Measurements from ENCODE around the gene PCYT1A.

PCYT1A gene

GRCh38 chr3:196235452-196236122, 51.9 kb downstream of the PCYT1A start:
- no peak for DNase-seq

- no peak for DNase-seq
Measured at GRCh38 chr3:196232882-196233251, 54.7 kb downstream of the PCYT1A start.

DNA sequence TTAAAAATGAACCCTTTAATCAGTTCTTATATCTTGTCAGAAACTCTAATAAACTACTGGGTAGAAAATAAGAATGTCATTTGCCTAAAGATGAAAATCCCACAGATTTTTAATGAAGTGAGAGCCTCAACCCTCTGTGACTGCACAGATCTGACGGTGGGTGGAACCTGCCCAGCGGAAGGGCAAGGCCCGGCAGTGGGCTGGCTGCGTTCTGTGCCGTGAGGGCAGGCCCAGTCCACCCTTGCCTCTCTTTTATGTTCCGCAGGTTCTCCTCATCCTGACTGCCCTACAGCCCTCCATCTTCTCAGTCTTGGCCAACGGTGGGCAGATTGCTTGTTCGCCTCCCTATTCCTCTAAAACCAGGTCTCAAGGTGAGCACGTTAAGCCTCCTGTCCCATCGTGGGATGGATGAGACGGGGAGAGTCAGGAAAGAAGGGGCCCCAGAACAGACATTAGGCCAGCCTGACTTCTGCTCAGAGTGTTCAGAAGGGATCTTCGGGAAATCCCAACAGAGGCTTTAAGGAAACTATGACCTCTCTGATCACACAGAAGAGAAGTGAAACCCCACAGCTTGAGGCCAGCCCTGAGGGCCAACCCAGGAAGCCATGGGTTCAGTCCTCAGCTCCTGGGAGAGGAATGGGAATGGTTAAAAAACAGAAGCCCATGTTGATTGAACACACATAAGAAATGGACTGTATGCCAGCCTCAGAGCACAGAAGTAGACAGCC, 55.2 kb downstream of the PCYT1A start:
- DNase-seq: no peak

DNA sequence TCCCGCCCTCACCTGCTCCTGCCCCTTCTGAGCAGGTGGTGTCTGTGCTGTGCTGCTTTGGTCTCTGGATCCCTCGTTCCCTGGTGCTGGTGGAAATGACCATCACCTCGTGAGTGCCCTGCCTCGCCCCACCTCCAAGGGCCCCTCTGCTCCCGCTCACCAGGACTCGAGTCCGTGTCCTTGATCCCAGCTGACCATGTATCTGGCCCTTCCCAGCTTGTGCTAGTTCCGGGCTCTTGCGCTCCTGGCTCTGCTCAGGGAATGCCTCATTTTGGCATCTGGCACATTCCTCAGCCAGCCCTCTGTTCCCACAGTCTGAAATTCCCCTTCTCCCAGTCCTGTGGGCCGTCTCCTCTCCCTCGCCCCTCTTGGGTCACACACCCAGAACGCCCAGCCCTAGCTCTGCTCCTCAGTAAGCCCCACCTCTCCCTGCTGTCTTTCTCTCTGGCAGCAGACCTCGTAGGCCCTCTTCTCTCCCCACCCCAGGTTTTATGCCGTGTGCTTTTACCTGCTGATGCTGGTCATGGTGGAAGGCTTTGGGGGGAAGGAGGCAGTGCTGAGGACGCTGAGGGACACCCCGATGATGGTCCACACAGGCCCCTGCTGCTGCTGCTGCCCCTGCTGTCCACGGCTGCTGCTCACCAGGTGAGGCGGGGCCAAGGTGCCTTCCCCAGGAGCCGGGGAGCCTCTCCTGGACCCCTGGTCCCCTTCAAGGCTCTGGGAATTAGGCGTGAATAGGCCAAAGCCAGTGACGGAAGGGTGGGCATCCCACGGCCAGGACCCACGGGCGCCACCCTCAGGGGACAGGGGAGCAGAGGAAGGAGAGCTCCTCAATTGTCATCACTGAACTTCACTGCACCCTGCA, 59.7 kb downstream of the PCYT1A start:
- DNase-seq: no peak

GRCh38 chr3:196227121-196227561, 60.4 kb downstream of the PCYT1A start:
- no peak for DNase-seq

GRCh38 chr3:196225763-196226364, 61.7 kb downstream of the PCYT1A start:
- DNase-seq: no peak

DNA sequence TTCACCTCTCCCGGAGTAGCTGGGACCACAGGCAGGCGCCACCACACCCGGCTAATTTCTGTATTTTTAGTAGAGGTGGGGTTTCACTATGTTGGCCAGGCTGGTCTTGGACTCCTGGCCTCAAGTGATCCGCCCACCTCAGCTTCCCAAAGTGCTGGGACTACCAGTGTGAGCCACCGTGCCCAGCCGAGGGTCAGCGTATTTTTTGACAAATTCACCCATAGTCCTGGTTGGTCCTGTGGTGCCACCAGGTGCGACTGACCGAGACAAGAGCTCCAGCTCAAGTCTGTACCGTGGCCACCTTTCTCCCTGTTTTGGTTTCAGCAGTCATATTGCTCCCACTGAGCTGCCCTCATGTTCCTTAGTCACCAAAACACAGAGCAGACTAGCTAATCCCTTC, 62.4 kb downstream of the PCYT1A start:
- DNase-seq: no peak

DNA sequence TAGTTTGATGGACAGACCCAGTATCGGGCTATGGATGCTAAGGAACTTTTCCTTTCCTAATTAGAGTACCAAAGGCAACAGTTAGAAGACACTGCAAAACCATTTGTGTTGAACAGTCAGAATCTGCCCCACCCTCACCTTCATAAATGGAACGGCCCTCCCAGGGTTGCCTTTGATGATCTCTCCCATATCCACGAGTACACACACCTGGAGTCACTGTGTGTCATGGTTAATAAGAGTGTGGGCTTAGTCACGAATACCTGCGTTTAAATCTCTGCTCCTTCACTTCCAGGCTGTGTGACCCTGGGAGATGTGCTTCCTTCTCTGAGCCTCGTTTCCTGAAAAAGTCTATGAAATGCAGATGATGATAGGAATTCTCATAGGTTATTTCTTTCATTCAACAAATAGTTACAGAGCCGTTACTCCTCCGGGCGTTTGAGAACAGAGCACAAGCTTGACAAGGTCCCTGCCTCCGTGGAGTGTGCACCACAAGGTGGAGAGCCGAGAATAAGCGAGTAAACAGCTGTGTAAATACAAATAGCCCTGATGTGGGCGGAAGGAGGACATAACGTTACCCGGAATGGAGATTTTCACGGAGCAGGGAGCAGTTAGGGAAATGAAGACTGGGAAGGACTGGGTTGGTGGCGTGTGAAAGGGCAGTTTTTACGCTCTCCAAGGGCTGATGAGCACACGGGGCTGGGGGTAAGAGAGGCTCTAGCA, 64.5 kb downstream of the PCYT1A start:
- no peak for DNase-seq

DNA sequence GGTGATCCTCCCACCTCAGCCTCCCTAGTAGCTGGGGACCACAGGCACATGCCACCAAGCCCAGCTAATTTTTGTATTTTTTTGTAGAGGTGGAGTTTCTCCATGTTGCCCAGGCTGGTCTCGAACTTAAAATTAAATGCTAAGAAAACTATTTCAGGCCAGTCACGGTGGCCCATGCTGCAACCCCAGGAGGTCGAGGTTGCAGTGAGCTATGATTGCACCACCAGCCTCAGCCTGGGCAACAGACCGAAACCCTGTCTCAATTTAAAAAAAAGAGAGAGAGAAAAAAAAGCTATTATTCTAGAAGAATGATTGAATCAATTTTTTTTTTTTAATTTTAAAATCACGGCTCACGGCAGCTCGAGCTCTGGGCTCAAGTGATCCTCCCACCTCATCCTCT, 66.5 kb downstream of the PCYT1A start:
- DNase-seq: no peak

- no peak for DNase-seq
Measured at GRCh38 chr3:196220587-196220986, 66.9 kb downstream of the PCYT1A start.

- DNase-seq: no peak
Measured at GRCh38 chr3:196219970-196220311, 67.6 kb downstream of the PCYT1A start.

DNA sequence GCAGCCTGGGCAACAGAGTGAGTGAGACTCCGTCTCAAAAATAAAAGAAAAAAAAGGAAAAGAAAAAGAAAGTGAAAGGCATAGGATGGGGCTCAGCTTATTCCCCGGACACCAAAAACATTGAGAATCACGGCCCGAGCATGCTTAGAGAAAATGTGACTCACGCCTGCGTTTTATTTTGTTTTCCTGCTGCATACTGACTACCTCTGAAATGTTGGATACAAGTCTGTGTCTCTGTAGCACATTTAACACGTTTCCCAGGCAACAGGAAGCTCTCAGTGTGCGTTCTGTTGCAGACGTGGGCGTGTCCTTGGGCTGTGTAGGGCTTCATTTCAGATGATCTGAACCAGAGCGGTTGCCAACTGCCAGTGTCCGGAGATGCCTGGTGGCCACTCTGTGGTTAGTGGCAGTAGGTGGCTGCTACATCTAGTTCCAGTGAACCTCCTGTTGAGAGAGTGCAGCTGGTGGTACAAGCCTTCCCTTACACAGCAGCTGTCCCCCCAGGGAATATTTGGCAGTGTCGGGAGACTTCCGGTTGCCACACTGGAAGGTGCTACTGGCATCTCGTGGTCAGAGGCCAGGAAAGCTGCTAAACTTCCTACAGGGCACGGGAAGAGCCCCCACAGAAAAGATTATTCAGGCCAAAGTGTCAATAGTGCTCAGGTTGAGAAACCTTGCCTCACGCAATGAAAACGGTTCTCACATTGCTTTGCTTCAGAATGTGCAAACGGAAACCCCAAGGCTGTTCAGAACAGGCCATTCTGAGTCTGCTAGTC, 68.1 kb downstream of the PCYT1A start:
- DNase-seq: no peak

DNA sequence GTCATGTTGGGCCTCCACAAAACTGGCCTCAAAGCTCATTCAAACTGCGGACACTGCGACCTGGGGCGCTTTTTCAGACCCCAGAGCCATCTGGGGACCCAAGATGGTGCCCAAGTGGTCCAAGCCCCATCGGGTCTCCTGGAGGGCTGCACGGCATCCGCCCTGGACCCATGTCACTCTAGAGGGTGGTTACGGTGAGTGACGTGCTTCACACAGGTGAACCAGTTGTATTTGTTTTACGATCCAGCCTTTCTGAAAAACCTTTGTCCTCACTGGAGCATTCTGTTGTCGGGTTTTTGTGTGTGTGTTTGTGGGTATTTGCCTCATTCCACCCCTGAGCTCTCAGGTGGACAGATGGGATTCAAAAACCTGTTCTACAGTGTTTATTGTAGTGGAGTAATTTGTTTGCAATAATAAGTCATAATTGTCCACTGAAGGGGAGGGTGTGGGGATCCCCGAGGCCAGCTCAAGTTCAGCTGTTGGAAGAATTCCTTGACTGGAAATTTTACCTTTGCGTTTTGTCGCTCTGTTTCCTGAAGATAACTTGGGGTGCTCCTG, 69.3 kb downstream of the PCYT1A start:
- no peak for DNase-seq

GRCh38 chr3:196217307-196218154, 70.0 kb downstream of the PCYT1A start:
- DNase-seq: no peak

- no peak for DNase-seq
Measured at GRCh38 chr3:196216681-196217211, 70.8 kb downstream of the PCYT1A start.

- DNase-seq: no peak
Measured at GRCh38 chr3:196216089-196216564, 71.4 kb downstream of the PCYT1A start, which contains the start of gene SLC51A. Gene SLC51A, plus strand, starts transcription at chr3:196216534. Its CDS starts 179 bp downstream, at chr3:196216713.

DNA sequence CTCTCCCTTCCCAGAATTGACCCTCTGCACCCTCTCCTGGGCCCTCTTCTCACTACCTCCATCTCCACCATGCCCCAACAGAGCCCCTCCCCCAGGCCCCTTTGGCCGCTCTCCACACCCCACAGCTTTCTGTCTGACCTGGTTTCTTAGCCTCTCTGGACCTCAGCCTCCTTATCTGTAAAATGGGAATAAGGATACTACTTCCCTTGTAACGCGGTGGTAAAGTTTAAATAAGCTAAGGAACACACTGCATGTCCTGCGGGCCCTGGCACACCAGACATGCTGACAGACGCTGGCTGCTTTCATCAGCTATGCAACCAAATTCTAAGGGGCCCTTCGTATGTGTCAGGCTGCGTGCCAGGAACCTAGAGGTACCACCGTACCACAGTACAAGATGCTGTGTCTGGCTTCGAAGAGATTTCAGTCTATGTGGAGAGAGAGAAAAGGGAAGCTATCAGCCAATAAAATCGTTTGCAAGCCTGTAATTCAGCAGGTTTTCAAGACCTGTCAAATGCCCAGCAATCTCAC, 72.0 kb downstream of the PCYT1A start:
- DNase-seq: no peak

DNA sequence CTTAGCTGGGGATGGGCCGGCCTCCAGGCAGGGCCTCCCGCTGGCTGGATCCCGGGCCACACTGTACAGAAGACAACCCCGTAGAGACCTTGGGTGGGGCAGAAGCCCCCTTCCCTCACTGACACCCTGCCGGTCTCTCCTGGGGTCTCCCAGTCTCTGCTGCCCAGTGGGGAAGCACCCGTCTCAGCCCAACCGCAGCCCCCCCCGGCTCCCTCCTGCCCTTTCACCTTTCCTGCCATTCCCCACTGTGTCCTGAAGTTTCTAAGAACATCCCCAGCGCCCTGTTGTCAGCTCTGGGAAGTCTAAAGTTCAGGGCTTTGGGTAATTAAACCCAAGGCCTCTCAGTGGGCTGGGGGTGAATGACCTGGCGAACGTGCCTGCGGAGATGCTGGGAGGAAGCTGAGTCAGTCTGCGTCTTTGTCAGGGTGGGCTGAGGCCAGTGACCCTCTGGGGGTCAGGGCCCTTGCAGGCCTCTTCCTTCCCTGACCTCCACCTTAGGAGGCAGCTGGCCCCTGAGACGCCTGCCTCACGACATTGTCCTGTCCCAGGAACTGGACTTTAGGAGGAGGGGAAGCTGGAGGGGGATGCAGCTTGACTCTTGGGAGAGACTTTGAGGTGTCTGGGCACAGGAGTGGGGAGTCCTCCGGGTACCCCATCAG, 72.6 kb downstream of the PCYT1A start:
- no peak for DNase-seq

Measured in NK-92 treated with Interleukin-12 subunit alpha and Interleukin-12 subunit beta, amount 100 ng/mL, for 24 hours (cell line).